Astrocyte (in vitro differentiated cells and primary cell): ENCODE measurements around the gene C1orf105. TPM values are rescaled to one million over a fixed set of nuclear protein-coding genes. Genes with fewer than 3 reads are reported as not detected.

Source experiments
- DNase-seq: peaks from one replicate; pipeline ENCODE4 v3.0.0-alpha.2; 2010; ENCODE audit warnings: low read depth
- FAIRE-seq: peaks from 2 replicates; lab custom pipeline; 2011; peaks lifted over from hg19 to GRCh38; lab: Jason Lieb, UNC
- H2AFZ ChIP-seq: 2 replicates; pipeline ENCODE4 v1.6.0; 2012; ENCODE audit warnings: low read depth, low read length, inconsistent platforms
- H3K27ac ChIP-seq: 2 replicates; pipeline ENCODE4 v1.5.1; 2011; ENCODE audit warnings: low read depth, low read length, inconsistent platforms
- H3K27me3 ChIP-seq: 2 replicates; pipeline ENCODE4 v1.6.0; 2011; ENCODE audit warnings: low read length, inconsistent platforms; ENCODE audit not compliant: insufficient read depth
- H3K36me3 ChIP-seq: 2 replicates; pipeline ENCODE4 v1.5.1; 2011; ENCODE audit warnings: low read length, inconsistent platforms; ENCODE audit not compliant: insufficient read depth
- H3K4me1 ChIP-seq: 2 replicates; pipeline ENCODE4 v1.5.1; 2011; ENCODE audit warnings: low read length, inconsistent platforms; ENCODE audit not compliant: insufficient read depth
- H3K4me2 ChIP-seq: 2 replicates; pipeline ENCODE4 v1.6.0; 2012; ENCODE audit warnings: low read length, inconsistent platforms
- H3K4me3 ChIP-seq: 2 replicates; pipeline ENCODE4 v1.5.1; 2011; ENCODE audit warnings: low read depth, mild to moderate bottlenecking, low read length, inconsistent platforms; ENCODE audit not compliant: insufficient read depth
- H3K79me2 ChIP-seq: 2 replicates; pipeline ENCODE4 v1.6.0; 2012; ENCODE audit warnings: mild to moderate bottlenecking, low read length, inconsistent platforms; ENCODE audit not compliant: insufficient read depth
- H3K9ac ChIP-seq: 2 replicates; pipeline ENCODE4 v1.6.0; 2012; ENCODE audit warnings: mild to moderate bottlenecking, low read length, inconsistent platforms
- H3K9me3 ChIP-seq: 2 replicates; pipeline ENCODE4 v1.5.1; 2012; ENCODE audit warnings: low read depth, mild to moderate bottlenecking, low read length, inconsistent platforms; ENCODE audit not compliant: insufficient read depth
- H4K20me1 ChIP-seq: 2 replicates; pipeline ENCODE4 v1.6.0; 2012; ENCODE audit warnings: low read length, inconsistent platforms; ENCODE audit not compliant: insufficient read depth
- H3K27ac Mint-ChIP-seq: one replicate; pipeline ENCODE4 v1.8.0; 2021; ENCODE audit warnings: mild to moderate bottlenecking, mixed read lengths; ENCODE audit not compliant: unreplicated experiment
- H3K27me3 Mint-ChIP-seq: one replicate; pipeline ENCODE4 v1.8.0; 2021; ENCODE audit warnings: low read depth, mixed read lengths; ENCODE audit not compliant: unreplicated experiment
- H3K36me3 Mint-ChIP-seq: one replicate; pipeline ENCODE4 v1.8.0; 2021; ENCODE audit warnings: low read depth, mixed read lengths; ENCODE audit not compliant: unreplicated experiment
- H3K4me1 Mint-ChIP-seq: one replicate; pipeline ENCODE4 v1.8.0; 2021; ENCODE audit warnings: low read depth, mixed read lengths; ENCODE audit not compliant: unreplicated experiment
- H3K4me3 Mint-ChIP-seq: one replicate; pipeline ENCODE4 v1.8.0; 2021; ENCODE audit warnings: mild to moderate bottlenecking, moderate library complexity, mixed read lengths; ENCODE audit not compliant: unreplicated experiment
- H3K9me3 Mint-ChIP-seq: one replicate; pipeline ENCODE4 v1.8.0; 2021; ENCODE audit warnings: mild to moderate bottlenecking, mixed read lengths; ENCODE audit not compliant: unreplicated experiment
- EZH2 ChIP-seq: IDR thresholded peaks from 2 replicates; pipeline ENCODE4 v1.6.1; 2012; ENCODE audit warnings: mild to moderate bottlenecking, low read length, inconsistent platforms; ENCODE audit not compliant: insufficient read depth
- total RNA-seq: library from RNA; stranded (reverse); gene quantifications from 2 replicates; pipeline ENCODE4 v1.2.1, GENCODE V29; 2021
- TF ChIP-seq, protein P1 (sequence below): IDR thresholded peaks from 2 replicates; pipeline ENCODE4 v1.5.1; 2011; ENCODE audit warnings: low read depth, mild to moderate bottlenecking, inconsistent platforms, low read length, moderate library complexity; ENCODE audit not compliant: insufficient read depth

C1orf105 gene
- total RNA-seq, 1 donor from 2014 or later, result not detected

- Mint-ChIP-seq H3K9me3 (no peaks in the 10 kb centered on the region), H3K36me3 (no peaks in the 10 kb centered on the region), H3K4me3 (no peak overlapping the region), H3K4me1 (peaks cover 25% of the 10 kb centered on the region), H3K27me3 (no peaks in the 10 kb centered on the region), H3K27ac (no peak overlapping the region)
- Histone ChIP-seq H3K27ac (no peak overlapping the region), H3K4me3 (no peak overlapping the region), H3K79me2 (no peaks in the 10 kb centered on the region), H3K4me2 (no peak overlapping the region), H3K9ac (no peak overlapping the region), H3K4me1 (no peaks in the 10 kb centered on the region), H3K36me3 (no peaks in the 10 kb centered on the region), H2AFZ (no peak overlapping the region), H4K20me1 (no peaks in the 10 kb centered on the region), H3K27me3 (no peaks in the 10 kb centered on the region), H3K9me3 (no peaks in the 10 kb centered on the region)
- no peak for FAIRE-seq
- no peak for DNase-seq
- TF ChIP-seq, protein P1, sequence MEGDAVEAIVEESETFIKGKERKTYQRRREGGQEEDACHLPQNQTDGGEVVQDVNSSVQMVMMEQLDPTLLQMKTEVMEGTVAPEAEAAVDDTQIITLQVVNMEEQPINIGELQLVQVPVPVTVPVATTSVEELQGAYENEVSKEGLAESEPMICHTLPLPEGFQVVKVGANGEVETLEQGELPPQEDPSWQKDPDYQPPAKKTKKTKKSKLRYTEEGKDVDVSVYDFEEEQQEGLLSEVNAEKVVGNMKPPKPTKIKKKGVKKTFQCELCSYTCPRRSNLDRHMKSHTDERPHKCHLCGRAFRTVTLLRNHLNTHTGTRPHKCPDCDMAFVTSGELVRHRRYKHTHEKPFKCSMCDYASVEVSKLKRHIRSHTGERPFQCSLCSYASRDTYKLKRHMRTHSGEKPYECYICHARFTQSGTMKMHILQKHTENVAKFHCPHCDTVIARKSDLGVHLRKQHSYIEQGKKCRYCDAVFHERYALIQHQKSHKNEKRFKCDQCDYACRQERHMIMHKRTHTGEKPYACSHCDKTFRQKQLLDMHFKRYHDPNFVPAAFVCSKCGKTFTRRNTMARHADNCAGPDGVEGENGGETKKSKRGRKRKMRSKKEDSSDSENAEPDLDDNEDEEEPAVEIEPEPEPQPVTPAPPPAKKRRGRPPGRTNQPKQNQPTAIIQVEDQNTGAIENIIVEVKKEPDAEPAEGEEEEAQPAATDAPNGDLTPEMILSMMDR, result no peak
- no peak for TF ChIP-seq EZH2
Measured at GRCh38 chr1:172473302-172473701, 52.8 kb downstream of the C1orf105 start.

- H3K4me3 Mint-ChIP-seq, result no peak overlapping the region
- no peaks in the 10 kb centered on the region for H3K9me3 Mint-ChIP-seq
- H3K4me1 Mint-ChIP-seq, result peaks cover 22% of the 10 kb centered on the region
- H3K79me2 ChIP-seq, result no peaks in the 10 kb centered on the region
- TF ChIP-seq, protein P1, result no peak
- TF ChIP-seq EZH2, result no peak
- H3K27me3 Mint-ChIP-seq, result no peaks in the 10 kb centered on the region
- DNase-seq (no peak), FAIRE-seq (no peak)
- no peak overlapping the region for H3K4me2 ChIP-seq
- H3K27ac Mint-ChIP-seq, result no peak overlapping the region
- no peaks in the 10 kb centered on the region for H3K36me3 ChIP-seq
- no peak overlapping the region for H3K9ac ChIP-seq
- no peaks in the 10 kb centered on the region for H4K20me1 ChIP-seq
- H2AFZ ChIP-seq, result no peak overlapping the region
- H3K4me3 ChIP-seq, result no peak overlapping the region
- no peaks in the 10 kb centered on the region for H3K9me3 ChIP-seq
- H3K27ac ChIP-seq, result no peak overlapping the region
- H3K27me3 ChIP-seq, result no peaks in the 10 kb centered on the region
- H3K36me3 Mint-ChIP-seq, result no peaks in the 10 kb centered on the region
- no peaks in the 10 kb centered on the region for H3K4me1 ChIP-seq
Measured at GRCh38 chr1:172473842-172474241, 53.4 kb downstream of the C1orf105 start.

DNA sequence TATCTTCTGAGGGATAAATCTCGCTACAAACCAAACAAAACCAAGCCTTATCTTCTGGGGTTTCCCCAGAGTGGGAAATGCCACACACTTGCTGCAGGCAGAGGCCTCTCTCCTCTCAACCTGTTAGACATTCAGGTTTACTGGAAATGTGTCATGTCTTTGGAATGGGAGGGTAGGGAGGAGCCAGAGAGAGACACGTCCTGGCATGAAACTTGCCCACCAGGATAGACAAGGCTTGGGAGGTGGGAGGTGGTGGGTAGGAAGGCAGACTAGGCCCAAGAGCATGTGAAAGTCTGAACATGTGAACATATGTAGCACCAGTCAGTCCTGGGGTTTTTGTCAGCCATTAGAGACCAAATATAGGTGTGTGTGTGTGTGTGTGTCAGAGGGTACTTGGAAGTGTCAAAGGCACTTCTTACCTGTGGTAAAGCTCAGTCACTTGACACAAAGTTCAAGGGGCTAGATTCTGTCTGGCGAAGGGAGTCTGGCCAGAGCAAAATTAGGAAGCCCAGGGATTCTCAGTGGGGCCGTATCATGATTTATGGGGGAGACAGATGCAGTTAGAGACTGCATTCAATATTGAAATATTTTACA lies 55.8 kb downstream of the C1orf105 start:
- no peaks in the 10 kb centered on the region for H4K20me1 ChIP-seq
- H3K4me3 Mint-ChIP-seq, result no peak overlapping the region
- H3K4me2 ChIP-seq, result no peak overlapping the region
- no peak overlapping the region for H3K4me3 ChIP-seq
- no peak overlapping the region for H3K9ac ChIP-seq
- no peaks in the 10 kb centered on the region for H3K9me3 Mint-ChIP-seq
- TF ChIP-seq EZH2, result no peak
- TF ChIP-seq, protein P1, result no peak
- H3K36me3 ChIP-seq, result no peaks in the 10 kb centered on the region
- no peaks in the 10 kb centered on the region for H3K4me1 ChIP-seq
- peak overlapping the region; percentile 45 for H2AFZ ChIP-seq
- no peaks in the 10 kb centered on the region for H3K9me3 ChIP-seq
- no peaks in the 10 kb centered on the region for H3K27me3 Mint-ChIP-seq
- H3K27me3 ChIP-seq, result peaks cover 1% of the 10 kb centered on the region
- no peaks in the 10 kb centered on the region for H3K36me3 Mint-ChIP-seq
- H3K27ac Mint-ChIP-seq, result peak overlapping the region; percentile 94
- H3K4me1 Mint-ChIP-seq, result peaks cover 22% of the 10 kb centered on the region
- no peak overlapping the region for H3K27ac ChIP-seq
- FAIRE-seq, result no peak
- DNase-seq, result peak; percentile 30
- H3K79me2 ChIP-seq, result no peaks in the 10 kb centered on the region
